Ammon's horn (tissue), 1 donor: ENCODE data around the gene DOCK2.
"Not testable (repeated sequence)": the region's sequence is repeated elsewhere in the genome, so short reads cannot be mapped to it uniquely, and the experiment has no call there.

Source experiments
- DNase-seq: peaks from one replicate; pipeline ENCODE4 v3.0.0-alpha.2; 2016; ENCODE audit warnings: low spot score

DOCK2 gene

GRCh38 chr5:169943026-169943425 lies 306.0 kb downstream of the DOCK2 start:
- no peak for DNase-seq

GRCh38 chr5:169944115-169944514 lies 307.0 kb downstream of the DOCK2 start:
- no peak for DNase-seq

GRCh38 chr5:169944922-169945680 lies 308.0 kb downstream of the DOCK2 start:
- no peak for DNase-seq

- DNase-seq = peak; percentile 73
These were observed 308.8 kb downstream of the DOCK2 start for GRCh38 chr5:169945831-169946261.

GRCh38 chr5:169946743-169947295 lies 309.7 kb downstream of the DOCK2 start:
- peak; percentile 34 for DNase-seq

- DNase-seq = no peak
These were observed 313.3 kb downstream of the DOCK2 start for GRCh38 chr5:169950333-169950732.

GRCh38 chr5:169953196-169953595 lies 316.1 kb downstream of the DOCK2 start:
- not testable (repeated sequence) for DNase-seq

GRCh38 chr5:169954786-169955185 lies 317.7 kb downstream of the DOCK2 start:
- no peak for DNase-seq

- no peak for DNase-seq
These were observed 319.1 kb downstream of the DOCK2 start for GRCh38 chr5:169956126-169956525.

GRCh38 chr5:169956756-169957155 lies 319.7 kb downstream of the DOCK2 start:
- no peak for DNase-seq

- DNase-seq = no peak
These were observed 321.2 kb downstream of the DOCK2 start for GRCh38 chr5:169958278-169958677.

GRCh38 chr5:169960659-169961058 lies 323.6 kb downstream of the DOCK2 start:
- no peak for DNase-seq

GRCh38 chr5:169964246-169964645 lies 327.2 kb downstream of the DOCK2 start:
- DNase-seq = no peak

GRCh38 chr5:169970339-169970738 lies 333.3 kb downstream of the DOCK2 start:
- DNase-seq = no peak

GRCh38 chr5:169970911-169971765 lies 334.1 kb downstream of the DOCK2 start:
- no peak for DNase-seq

- no peak for DNase-seq
These were observed 334.7 kb downstream of the DOCK2 start for GRCh38 chr5:169971780-169972179.

- no peak for DNase-seq
These were observed 336.0 kb downstream of the DOCK2 start for GRCh38 chr5:169973056-169973455.

GRCh38 chr5:169974121-169974770 lies 337.2 kb downstream of the DOCK2 start:
- DNase-seq = no peak

GRCh38 chr5:169978714-169979113 lies 341.6 kb downstream of the DOCK2 start:
- DNase-seq = no peak

- peak; percentile 25 for DNase-seq
These were observed 342.8 kb downstream of the DOCK2 start for GRCh38 chr5:169979871-169980270.

GRCh38 chr5:169980418-169981053 lies 343.5 kb downstream of the DOCK2 start, which contains the start of gene INSYN2B:
INSYN2B (minus strand) TSS chr5:169980495; CDS start chr5:169883898, 96,597 bp downstream.
- DNase-seq = peak; percentile 88

- DNase-seq = no peak
These were observed 351.1 kb downstream of the DOCK2 start for GRCh38 chr5:169988206-169988605.
